OCI-LY1 (cell line): Measurements from ENCODE around the gene TREML1.

Experiments used
- H2AFZ ChIP-seq: fragments of 200-600 bp; sonication (generic), shearing (Covaris generic); 2 replicates; pipeline ENCODE4 v1.6.0; 2014; ENCODE audit warnings: antibody characterized with exemption, mild to moderate bottlenecking, low read length
- H3F3A ChIP-seq: fragments of 200-600 bp; sonication (generic), shearing (Covaris generic); 2 replicates; pipeline ENCODE4 v1.6.0; 2014; ENCODE audit warnings: mild to moderate bottlenecking, antibody characterized with exemption, low read length, moderate library complexity; ENCODE audit not compliant: insufficient read depth
- H3K27ac ChIP-seq: fragments of 200-600 bp; sonication (generic); 2 replicates; pipeline ENCODE4 v1.5.1; 2014; ENCODE audit warnings: low read length, mixed run types, mild to moderate bottlenecking, low read depth; ENCODE audit not compliant: poor library complexity, severe bottlenecking
- H3K27me3 ChIP-seq: fragments of 200-600 bp; sonication (generic); 2 replicates; pipeline ENCODE4 v1.6.0; 2014; ENCODE audit warnings: antibody characterized with exemption, mild to moderate bottlenecking, low read length, moderate library complexity; ENCODE audit not compliant: insufficient read depth
- H3K36me3 ChIP-seq: fragments of 200-600 bp; sonication (generic); 2 replicates; pipeline ENCODE4 v1.6.1; 2014; ENCODE audit warnings: mild to moderate bottlenecking, antibody characterized with exemption, low read length, moderate library complexity, mixed read lengths; ENCODE audit not compliant: insufficient read depth
- H3K4me1 ChIP-seq: fragments of 200-600 bp; sonication (generic); 2 replicates; pipeline ENCODE4 v1.5.1; 2014; ENCODE audit warnings: mild to moderate bottlenecking, low read length, moderate library complexity; ENCODE audit not compliant: insufficient read depth, severe bottlenecking
- H3K4me2 ChIP-seq: fragments of 200-600 bp; sonication (generic), shearing (Covaris generic); 2 replicates; pipeline ENCODE4 v1.6.1; 2014; ENCODE audit warnings: low read length
- H3K4me3 ChIP-seq: fragments of 200-600 bp; sonication (generic); 2 replicates; pipeline ENCODE4 v1.5.1; 2014; ENCODE audit warnings: low read length, low read depth, mild to moderate bottlenecking, mixed read lengths; ENCODE audit not compliant: poor library complexity, severe bottlenecking
- H3K79me2 ChIP-seq: fragments of 200-600 bp; shearing (Covaris generic); 2 replicates; pipeline ENCODE4 v1.6.1; 2016; ENCODE audit warnings: mixed run types, low read length, mixed read lengths; ENCODE audit not compliant: insufficient read depth
- H3K9ac ChIP-seq: fragments of 200-600 bp; sonication (generic), shearing (Covaris generic); 2 replicates; pipeline ENCODE4 v1.6.1; 2014; ENCODE audit warnings: mild to moderate bottlenecking, low read length, mixed read lengths
- H3K9me2 ChIP-seq: fragments of 200-600 bp; sonication (generic), shearing (Covaris generic); 2 replicates; pipeline ENCODE4 v1.6.1; 2014; ENCODE audit warnings: low read depth, mild to moderate bottlenecking, low read length, mixed read lengths
- H3K9me3 ChIP-seq: fragments of 200-600 bp; shearing (Covaris generic); 2 replicates; pipeline ENCODE4 v1.6.1; 2014; ENCODE audit warnings: low read length, mixed read lengths
- H4K20me1 ChIP-seq: fragments of 200-600 bp; sonication (generic), shearing (Covaris generic); 2 replicates; pipeline ENCODE4 v1.6.0; 2016; ENCODE audit warnings: mild to moderate bottlenecking, low read length; ENCODE audit not compliant: insufficient read depth
- CTCF ChIP-seq: fragments of 200-600 bp; sonication (generic), shearing (Covaris generic); IDR thresholded peaks from 2 replicates; pipeline ENCODE4 v1.5.1; 2017; ENCODE audit warnings: mild to moderate bottlenecking, antibody characterized with exemption, low read length, moderate library complexity, mixed read lengths
- EZH2 ChIP-seq: fragments of 200-600 bp; sonication (generic), shearing (Covaris generic); IDR thresholded peaks from 2 replicates; pipeline ENCODE4 v1.8.0; 2017; ENCODE audit warnings: borderline replicate concordance, mixed run types, mild to moderate bottlenecking, antibody characterized with exemption, low read length, moderate library complexity, mixed read lengths

Gene TREML1

GRCh38 chr6:41194386-41194785, 40.2 kb upstream of the TREML1 start:
- Histone ChIP-seq H3K79me2 (no peaks in the 10 kb centered on the region), H3K9me3 (peaks cover 3% of the 10 kb centered on the region; the same call in 1 of the 2 replicates), H3K4me2 (no peak overlapping the region), H3K27ac (no peak overlapping the region), H3K36me3 (no peaks in the 10 kb centered on the region), H4K20me1 (no peaks in the 10 kb centered on the region), H3K27me3 (no peaks in the 10 kb centered on the region; the same call in 1 of the 2 replicates), H3F3A (no peaks in the 10 kb centered on the region), H3K4me1 (no peaks in the 10 kb centered on the region), H3K9me2 (no peaks in the 10 kb centered on the region), H3K9ac (no peak overlapping the region), H2AFZ (no peak overlapping the region), H3K4me3 (no peak overlapping the region)
- TF ChIP-seq CTCF, result no peak
- no peak for TF ChIP-seq EZH2

GRCh38 chr6:41193884-41194283, 39.7 kb upstream of the TREML1 start:
- H3K27me3 ChIP-seq, result no peaks in the 10 kb centered on the region; the same call in 1 of the 2 replicates

GRCh38 chr6:41193171-41193734, 39.1 kb upstream of the TREML1 start:
- Histone ChIP-seq H3K4me1 (no peaks in the 10 kb centered on the region), H3K79me2 (no peaks in the 10 kb centered on the region), H2AFZ (no peak overlapping the region), H3K9me2 (no peaks in the 10 kb centered on the region), H3K9me3 (peaks cover 3% of the 10 kb centered on the region; the same call in 1 of the 2 replicates), H3K36me3 (no peaks in the 10 kb centered on the region), H3K27me3 (no peaks in the 10 kb centered on the region; the same call in 1 of the 2 replicates), H3K4me3 (no peak overlapping the region), H4K20me1 (no peaks in the 10 kb centered on the region), H3K9ac (no peak overlapping the region), H3K4me2 (no peak overlapping the region), H3F3A (no peaks in the 10 kb centered on the region), H3K27ac (no peak overlapping the region)
- TF ChIP-seq CTCF (no peak), EZH2 (no peak)

More at GRCh38 chr6:41193884-41194283, 39.7 kb upstream of the TREML1 start:
- no peaks in the 10 kb centered on the region for H4K20me1 ChIP-seq
- H3K4me3 ChIP-seq, result no peak overlapping the region
- no peaks in the 10 kb centered on the region for H3K4me1 ChIP-seq
- no peak overlapping the region for H3K4me2 ChIP-seq
- no peak overlapping the region for H3K27ac ChIP-seq
- no peaks in the 10 kb centered on the region for H3K79me2 ChIP-seq
- no peaks in the 10 kb centered on the region for H3K9me2 ChIP-seq
- no peak overlapping the region for H3K9ac ChIP-seq
- H3K9me3 ChIP-seq, result peaks cover 3% of the 10 kb centered on the region; the same call in 1 of the 2 replicates
- no peaks in the 10 kb centered on the region for H3F3A ChIP-seq
- H3K36me3 ChIP-seq, result no peaks in the 10 kb centered on the region
- no peak overlapping the region for H2AFZ ChIP-seq
- no peak for TF ChIP-seq EZH2
- TF ChIP-seq CTCF, result no peak
